ENCODE measurements around the gene SLC52A3. TPM values are rescaled to one million over a fixed set of nuclear protein-coding genes. Genes with fewer than 3 reads are reported as not detected.

The SLC52A3 gene
- total RNA-seq, 1 experiment from 2014 or later: not detected

GRCh38 chr20:719068-719467, 49.2 kb downstream of the SLC52A3 start:
- Histone ChIP-seq H3K27me3 (no peaks in the 10 kb centered on the region), H3K36me3 (no peaks in the 10 kb centered on the region), H3K9me3 (no peaks in the 10 kb centered on the region), H3K4me3 (no peak overlapping the region)
- DNase-seq: no peak

GRCh38 chr20:717832-718231, 50.5 kb downstream of the SLC52A3 start:
- no peak overlapping the region for H3K4me3 ChIP-seq
- peak; percentile 19 for DNase-seq
- no peaks in the 10 kb centered on the region for H3K27me3 ChIP-seq
- peaks cover 2% of the 10 kb centered on the region; the same call in 1 of the 2 replicates for H3K9me3 ChIP-seq
- H3K36me3 ChIP-seq: no peaks in the 10 kb centered on the region

GRCh38 chr20:717271-717670, 51.0 kb downstream of the SLC52A3 start:
- DNase-seq: no peak
- Histone ChIP-seq H3K4me3 (no peak overlapping the region), H3K9me3 (peaks cover 2% of the 10 kb centered on the region; the same call in 1 of the 2 replicates), H3K36me3 (no peaks in the 10 kb centered on the region), H3K27me3 (no peaks in the 10 kb centered on the region)

GRCh38 chr20:714453-714852, 53.8 kb downstream of the SLC52A3 start:
- Histone ChIP-seq H3K4me3 (no peak overlapping the region), H3K9me3 (peaks cover 2% of the 10 kb centered on the region; the same call in 1 of the 2 replicates), H3K27me3 (no peaks in the 10 kb centered on the region), H3K36me3 (no peaks in the 10 kb centered on the region)
- no peak for DNase-seq

- no peak for DNase-seq
- H3K4me3 ChIP-seq: no peak overlapping the region
- H3K36me3 ChIP-seq: no peaks in the 10 kb centered on the region
- H3K27me3 ChIP-seq: no peaks in the 10 kb centered on the region
- H3K9me3 ChIP-seq: peaks cover 2% of the 10 kb centered on the region; the same call in 1 of the 2 replicates
These were observed 56.7 kb downstream of the SLC52A3 start for GRCh38 chr20:711576-711975.

GRCh38 chr20:710780-711450, 57.4 kb downstream of the SLC52A3 start:
- DNase-seq: no peak
- Histone ChIP-seq H3K4me3 (no peak overlapping the region), H3K9me3 (peaks cover 2% of the 10 kb centered on the region; the same call in 1 of the 2 replicates), H3K27me3 (no peaks in the 10 kb centered on the region), H3K36me3 (no peaks in the 10 kb centered on the region)

Other genes starting within 250 kb of the SLC52A3 start
- 110 and 119 TPM in 2 replicates for gene CSNK2A1, start 224.7 kb downstream of the SLC52A3 start, total RNA-seq (2014; rRNA removed; shearing (Covaris generic); ENCODE audit: low replicate concordance)
- gene TCF15, start 158.2 kb downstream of the SLC52A3 start, total RNA-seq (2014; rRNA removed; shearing (Covaris generic); ENCODE audit: low replicate concordance): 0.42 TPM in 1 of 2 replicates, not detected in the other
- 57.8 and 80.0 TPM in 2 replicates for gene SRXN1, start 115.3 kb downstream of the SLC52A3 start, total RNA-seq (2014; rRNA removed; shearing (Covaris generic); ENCODE audit: low replicate concordance)
- not detected in 2 replicates for gene SCRT2, start 92.7 kb downstream of the SLC52A3 start, total RNA-seq (2014; rRNA removed; shearing (Covaris generic); ENCODE audit: low replicate concordance)
- 3.9 and 4.6 TPM in 2 replicates for gene FAM110A, start 65.2 kb upstream of the SLC52A3 start, total RNA-seq (2014; rRNA removed; shearing (Covaris generic); ENCODE audit: low replicate concordance)
- not detected in 2 replicates for gene ANGPT4, start 147.8 kb upstream of the SLC52A3 start, total RNA-seq (2014; rRNA removed; shearing (Covaris generic); ENCODE audit: low replicate concordance)
- 0.42 and 0.82 TPM in 2 replicates for gene RSPO4, start 233.8 kb upstream of the SLC52A3 start, total RNA-seq (2014; rRNA removed; shearing (Covaris generic); ENCODE audit: low replicate concordance)

Measured in MG63 (cell line).